Fibroblast of skin of left biceps (primary cell): Measurements from ENCODE around the gene TNFRSF8.

ENCODE experiments used
- DNase-seq, 2 experiments: peaks; one replicate each; pipeline ENCODE4 v3.0.0-alpha.2; 2013; ENCODE audit warnings: low read depth in 2 of 2

TNFRSF8 gene

DNA sequence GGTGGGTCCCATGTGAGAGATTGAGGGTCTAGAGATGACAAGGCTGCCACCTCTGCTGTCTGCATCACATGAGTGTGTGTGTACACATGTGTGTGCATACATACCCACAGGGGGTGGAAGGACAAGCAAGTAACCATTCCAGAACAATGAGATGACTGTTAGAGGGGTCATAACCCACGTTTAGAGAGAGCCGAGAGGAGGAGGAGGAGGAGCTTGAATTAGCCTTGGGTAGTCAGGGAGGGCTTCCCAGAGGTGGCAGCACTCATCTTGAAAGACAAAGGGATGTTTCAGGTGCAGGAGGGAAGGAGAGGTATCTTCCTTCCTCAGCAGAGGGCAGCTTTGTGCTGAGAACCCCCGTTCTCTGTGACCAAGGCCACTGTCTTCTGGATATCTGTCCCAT lies 125.0 kb downstream of the TNFRSF8 start:
- DNase-seq = no peak

GRCh38 chr1:12188657-12189327 lies 125.7 kb downstream of the TNFRSF8 start:
- DNase-seq = no peak

DNA sequence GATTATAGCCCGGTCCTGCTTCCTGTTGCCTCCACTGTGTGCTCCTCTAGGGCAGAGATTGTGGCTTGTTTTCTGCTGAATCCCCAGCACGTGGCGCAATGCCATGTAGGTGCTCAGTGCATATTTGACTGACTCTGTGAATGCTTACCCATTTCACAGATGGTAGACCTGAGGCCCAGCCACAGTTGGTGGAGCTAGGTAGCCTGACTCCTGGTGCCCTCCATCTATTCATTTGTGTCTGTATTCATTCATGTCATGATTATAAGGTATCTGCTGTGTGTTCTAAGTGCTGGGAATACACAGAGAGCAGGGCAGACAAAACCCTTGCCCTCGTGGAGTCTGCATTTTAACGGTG lies 126.2 kb downstream of the TNFRSF8 start:
- no peak for DNase-seq

DNA sequence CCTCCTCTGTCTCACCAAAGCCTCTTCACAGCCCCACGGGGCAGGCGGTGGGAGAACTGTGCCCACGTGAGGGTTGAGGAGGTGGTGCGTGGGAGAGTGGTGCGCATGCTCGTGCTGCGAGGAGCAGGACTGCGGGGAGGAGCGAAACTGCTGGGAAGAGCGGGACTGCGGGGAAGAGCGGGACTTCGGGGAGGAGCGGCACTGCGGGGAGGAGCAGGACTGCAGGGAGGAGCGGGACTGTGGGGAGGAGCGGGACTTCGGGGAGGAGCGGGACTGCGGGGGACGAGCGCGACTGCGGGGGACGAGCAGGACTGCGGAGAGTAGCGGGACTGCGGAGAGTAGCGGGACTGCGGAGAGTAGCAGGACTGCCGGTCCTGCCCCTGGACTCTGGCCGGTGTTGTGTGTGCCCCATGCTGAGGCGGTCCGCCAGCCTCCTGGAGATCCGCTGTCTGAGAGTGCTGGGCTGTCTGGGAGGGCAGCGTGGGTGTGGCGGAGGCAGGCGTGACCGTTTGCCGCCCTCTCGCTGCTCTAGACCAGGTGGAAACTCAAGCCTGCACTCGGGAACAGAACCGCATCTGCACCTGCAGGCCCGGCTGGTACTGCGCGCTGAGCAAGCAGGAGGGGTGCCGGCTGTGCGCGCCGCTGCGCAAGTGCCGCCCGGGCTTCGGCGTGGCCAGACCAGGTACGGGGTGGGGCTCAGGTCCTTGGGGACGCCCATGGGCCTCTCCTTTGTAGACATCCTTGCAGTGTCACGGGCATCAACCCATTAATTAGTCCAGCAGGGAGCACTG lies 128.3 kb downstream of the TNFRSF8 start:
- no peak for DNase-seq
